Measurements from ENCODE around the gene KRT79.

GRCh38 chr12:52772188-52772587 lies 61.9 kb downstream of the KRT79 start:
- TF ChIP-seq CTCF (IDR thresholded peaks at IDR 0.05) (no peak), POLR2A (IDR thresholded peaks at IDR 0.05) (no peak)

All from vagina (tissue), 2 donors.